Measurements from ENCODE around the gene GRIP2. TPM values are rescaled to one million over a fixed set of nuclear protein-coding genes. Genes with fewer than 3 reads are reported as not detected.

The GRIP2 gene
- total RNA-seq, 1 experiment from 2014 or later, result 4.5 TPM

DNA sequence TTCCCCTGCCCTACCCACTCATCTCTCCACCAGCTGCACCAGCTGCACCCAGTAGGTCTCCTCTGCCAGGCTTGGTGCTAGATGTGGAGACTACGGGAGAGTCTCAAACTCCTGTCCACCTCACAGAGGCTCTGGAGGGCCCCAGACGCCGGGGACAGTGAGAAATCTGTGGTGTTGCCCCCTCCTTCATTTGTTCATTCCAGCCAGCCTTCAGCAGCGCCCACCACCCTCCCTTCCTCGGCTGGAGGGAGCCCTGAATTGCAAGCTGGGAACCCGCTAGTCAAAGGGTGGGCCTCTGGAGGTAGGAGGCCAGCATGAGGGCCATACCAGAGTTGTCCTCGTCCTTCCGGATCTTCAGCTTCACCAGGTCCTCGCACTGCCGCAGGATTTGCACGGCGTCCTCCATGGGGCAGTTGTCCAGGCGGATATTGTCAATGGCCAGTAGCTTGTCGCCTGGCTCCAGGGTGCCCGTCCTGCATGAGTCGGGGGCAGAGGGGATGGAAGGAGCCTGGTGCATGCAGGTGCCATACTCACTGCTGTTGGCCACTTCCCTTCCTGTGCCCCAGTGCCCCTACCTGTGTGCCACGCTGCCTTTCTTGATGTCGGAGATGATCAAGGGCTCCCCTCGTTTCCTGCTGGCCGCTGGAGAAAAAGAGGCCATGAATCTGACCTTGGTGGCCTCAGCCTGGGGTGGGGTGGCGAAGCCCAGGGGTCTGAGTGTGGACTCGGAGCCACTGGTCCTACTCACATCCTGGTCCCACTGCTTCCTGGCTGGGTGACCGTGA lies 29.1 kb downstream of the GRIP2 start:
- H3K36me3 Mint-ChIP-seq (ENCODE audit: insufficient read depth, unreplicated experiment), result no peaks in the 10 kb centered on the region
- Histone ChIP-seq H3K27me3 (replicated peaks; ENCODE audit: control insufficient read depth, insufficient read depth, low read length) (no peaks in the 10 kb centered on the region), H3K4me3 (ENCODE audit: low read depth, low read length) (no peak overlapping the region), H3K9me3 (no peaks in the 10 kb centered on the region), H3K4me1 (no peaks in the 10 kb centered on the region), H3K36me3 (ENCODE audit: control insufficient read depth, insufficient read depth, low read length) (no peaks in the 10 kb centered on the region)
- POLR2A ChIA-PET, result no interaction called here
- H3K27me3 Mint-ChIP-seq (ENCODE audit: insufficient read depth, unreplicated experiment), result no peaks in the 10 kb centered on the region
- TF ChIP-seq, protein P1, sequence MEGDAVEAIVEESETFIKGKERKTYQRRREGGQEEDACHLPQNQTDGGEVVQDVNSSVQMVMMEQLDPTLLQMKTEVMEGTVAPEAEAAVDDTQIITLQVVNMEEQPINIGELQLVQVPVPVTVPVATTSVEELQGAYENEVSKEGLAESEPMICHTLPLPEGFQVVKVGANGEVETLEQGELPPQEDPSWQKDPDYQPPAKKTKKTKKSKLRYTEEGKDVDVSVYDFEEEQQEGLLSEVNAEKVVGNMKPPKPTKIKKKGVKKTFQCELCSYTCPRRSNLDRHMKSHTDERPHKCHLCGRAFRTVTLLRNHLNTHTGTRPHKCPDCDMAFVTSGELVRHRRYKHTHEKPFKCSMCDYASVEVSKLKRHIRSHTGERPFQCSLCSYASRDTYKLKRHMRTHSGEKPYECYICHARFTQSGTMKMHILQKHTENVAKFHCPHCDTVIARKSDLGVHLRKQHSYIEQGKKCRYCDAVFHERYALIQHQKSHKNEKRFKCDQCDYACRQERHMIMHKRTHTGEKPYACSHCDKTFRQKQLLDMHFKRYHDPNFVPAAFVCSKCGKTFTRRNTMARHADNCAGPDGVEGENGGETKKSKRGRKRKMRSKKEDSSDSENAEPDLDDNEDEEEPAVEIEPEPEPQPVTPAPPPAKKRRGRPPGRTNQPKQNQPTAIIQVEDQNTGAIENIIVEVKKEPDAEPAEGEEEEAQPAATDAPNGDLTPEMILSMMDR (IDR thresholded peaks at IDR 0.05; ENCODE audit: insufficient read depth in 1 of 2, low read depth in 1 of 2, low read length in 1 of 2, severe bottlenecking in 1 of 2, unreplicated experiment in 1 of 2), result no peak
- intact Hi-C loops (cut with micrococcal nuclease; ENCODE audit: unreplicated experiment), result no loop called here
- H3K27ac Mint-ChIP-seq (ENCODE audit: unreplicated experiment), result no peak overlapping the region
- no TSS peak for BruUV-seq (replicated peaks)
- peak in 1 of 2 experiments; percentile 23 for DNase-seq
- H3K4me1 Mint-ChIP-seq (ENCODE audit: low read depth, unreplicated experiment), result no peaks in the 10 kb centered on the region
- CTCF ChIA-PET, result interaction anchor here (0.8 kb wide), 1 partner anchor 97 kb away, joined by 3 read pairs; no protein-coding TSS in a partner anchor
- H3K9me3 Mint-ChIP-seq (ENCODE audit: unreplicated experiment), result no peaks in the 10 kb centered on the region
- no peak overlapping the region for H3K4me3 Mint-ChIP-seq (ENCODE audit: unreplicated experiment)

DNA sequence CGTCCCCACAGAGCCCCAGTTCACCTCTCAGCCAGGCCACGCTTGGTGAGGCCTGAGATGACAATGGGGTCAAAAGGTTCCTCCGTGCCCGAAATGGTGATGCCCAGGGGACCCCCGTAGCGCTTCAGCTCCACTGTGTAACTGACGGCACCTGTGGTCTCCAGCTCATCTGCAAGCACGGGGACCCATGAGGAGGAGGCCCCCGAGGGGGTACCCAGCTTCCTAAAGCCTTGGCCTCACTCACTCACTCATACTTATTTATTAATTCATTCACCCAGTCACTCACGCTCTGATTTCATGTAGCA lies 30.4 kb downstream of the GRIP2 start:
- no peaks in the 10 kb centered on the region for H3K27me3 Mint-ChIP-seq (ENCODE audit: insufficient read depth, unreplicated experiment)
- TF ChIP-seq, protein P1 (IDR thresholded peaks at IDR 0.05; ENCODE audit: insufficient read depth in 1 of 2, low read depth in 1 of 2, low read length in 1 of 2, severe bottlenecking in 1 of 2, unreplicated experiment in 1 of 2), result no peak
- H3K36me3 ChIP-seq (ENCODE audit: control insufficient read depth, insufficient read depth, low read length), result no peaks in the 10 kb centered on the region
- H3K4me3 ChIP-seq (ENCODE audit: low read depth, low read length), result no peak overlapping the region
- no peaks in the 10 kb centered on the region for H3K9me3 Mint-ChIP-seq (ENCODE audit: unreplicated experiment)
- H3K4me1 ChIP-seq, result no peaks in the 10 kb centered on the region
- H3K36me3 Mint-ChIP-seq (ENCODE audit: insufficient read depth, unreplicated experiment), result peaks cover 5% of the 10 kb centered on the region
- no peaks in the 10 kb centered on the region for H3K9me3 ChIP-seq
- no peaks in the 10 kb centered on the region for H3K27me3 ChIP-seq (replicated peaks; ENCODE audit: control insufficient read depth, insufficient read depth, low read length)
- POLR2A ChIA-PET, result no interaction called here
- no peak overlapping the region for H3K27ac Mint-ChIP-seq (ENCODE audit: unreplicated experiment)
- H3K4me1 Mint-ChIP-seq (ENCODE audit: low read depth, unreplicated experiment), result no peaks in the 10 kb centered on the region
- CTCF ChIA-PET, result interaction anchor here (0.8 to 1.3 kb wide), 4 partner anchors 12 to 98 kb away, joined by 3 to 8 read pairs (median 4); no protein-coding TSS in a partner anchor
- intact Hi-C loops (cut with micrococcal nuclease; ENCODE audit: unreplicated experiment), result loop anchor here (1.0 to 5.0 kb wide), 5 partner anchors 39 to 413 kb away; partner anchors contain the start of gene CCDC174
- H3K4me3 Mint-ChIP-seq (ENCODE audit: unreplicated experiment), result no peak overlapping the region
- BruUV-seq (replicated peaks), result no TSS peak
- peak in 1 of 2 experiments; percentile 12 for DNase-seq

DNA sequence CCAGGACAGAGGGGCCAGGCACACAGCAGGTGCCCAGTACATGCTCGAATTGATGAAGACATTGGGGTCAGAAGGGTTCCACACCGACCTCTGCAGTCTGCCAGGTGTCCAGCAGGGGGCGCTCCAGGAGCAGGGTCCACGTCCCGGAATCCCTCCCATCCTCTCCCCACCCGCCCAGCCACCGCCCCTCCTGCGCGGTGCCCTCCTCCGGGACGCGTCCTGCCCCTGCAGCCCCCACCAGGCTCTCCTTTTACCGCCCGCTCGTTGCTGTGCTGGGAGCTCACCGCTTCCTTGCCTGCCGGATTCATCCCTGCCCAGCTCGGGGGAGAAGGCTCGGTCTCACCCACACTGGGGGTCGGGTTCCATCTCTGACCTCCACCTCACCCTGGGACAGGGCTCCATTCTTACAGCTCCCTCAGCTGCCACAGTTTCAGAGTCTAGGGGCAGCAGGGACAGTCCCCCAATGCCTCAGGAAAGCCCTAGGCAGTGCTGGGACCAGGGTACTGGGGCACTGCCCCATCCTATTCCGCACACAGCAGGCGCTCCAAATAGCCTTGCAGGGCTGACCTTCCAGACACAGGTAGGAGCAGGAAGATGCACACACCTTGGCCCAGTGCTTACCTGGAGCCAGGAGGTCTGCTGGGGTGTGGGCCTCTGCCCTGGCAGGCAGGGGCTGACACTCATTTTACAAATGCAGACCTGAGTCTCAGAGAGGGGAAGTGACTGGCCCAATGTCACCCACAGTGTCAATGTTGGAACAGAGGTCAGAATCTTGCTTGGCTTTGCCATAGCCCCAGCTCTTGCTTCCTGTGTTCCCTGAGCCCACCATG lies 31.0 kb downstream of the GRIP2 start:
- Mint-ChIP-seq H3K9me3 (ENCODE audit: unreplicated experiment) (no peaks in the 10 kb centered on the region), H3K4me3 (ENCODE audit: unreplicated experiment) (peak overlapping the region; percentile 27), H3K27me3 (ENCODE audit: insufficient read depth, unreplicated experiment) (no peaks in the 10 kb centered on the region), H3K4me1 (ENCODE audit: low read depth, unreplicated experiment) (no peaks in the 10 kb centered on the region), H3K36me3 (ENCODE audit: insufficient read depth, unreplicated experiment) (peaks cover 5% of the 10 kb centered on the region), H3K27ac (ENCODE audit: unreplicated experiment) (no peak overlapping the region)
- POLR2A ChIA-PET, result no interaction called here
- intact Hi-C loops (cut with micrococcal nuclease; ENCODE audit: unreplicated experiment), result loop anchor here (1.0 to 5.0 kb wide), 5 partner anchors 39 to 413 kb away; partner anchors contain the start of gene CCDC174
- Histone ChIP-seq H3K9me3 (no peaks in the 10 kb centered on the region), H3K27me3 (replicated peaks; ENCODE audit: control insufficient read depth, insufficient read depth, low read length) (no peaks in the 10 kb centered on the region; the same call in 1 of the 2 replicates), H3K4me3 (ENCODE audit: low read depth, low read length) (no peak overlapping the region), H3K4me1 (no peaks in the 10 kb centered on the region), H3K36me3 (ENCODE audit: control insufficient read depth, insufficient read depth, low read length) (no peaks in the 10 kb centered on the region)
- BruUV-seq (replicated peaks), result no TSS peak
- TF ChIP-seq, protein P1 (IDR thresholded peaks at IDR 0.05; ENCODE audit: insufficient read depth in 1 of 2, low read depth in 1 of 2, low read length in 1 of 2, severe bottlenecking in 1 of 2, unreplicated experiment in 1 of 2), result peak; percentile 91 to 98
- peak; percentile 72 to 85 for DNase-seq
- CTCF ChIA-PET, result interaction anchor here (0.6 to 1.3 kb wide), 8 partner anchors 13 to 681 kb away, joined by 3 to 8 read pairs (median 3); no protein-coding TSS in a partner anchor
